ENCODE data around the gene SCMH1.

DNA sequence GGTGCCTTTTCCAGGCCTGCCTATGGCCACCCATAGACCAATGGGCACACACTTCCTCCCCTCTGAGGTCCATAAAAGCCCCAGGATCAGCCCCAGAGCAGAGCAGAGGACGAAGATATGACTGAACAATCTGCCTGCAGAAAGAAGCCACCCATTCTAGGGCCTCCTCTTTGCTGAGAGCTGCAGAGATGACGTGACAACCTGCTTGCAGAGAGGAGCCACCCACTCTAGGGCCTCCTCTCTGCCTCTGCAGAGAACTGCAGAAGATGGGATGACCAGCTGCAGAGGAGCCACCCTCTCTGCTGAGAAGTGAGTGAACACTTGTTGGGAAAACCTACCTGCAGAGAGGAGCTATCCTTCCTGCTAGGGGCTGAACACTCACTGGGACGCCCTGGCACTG, 79.7 kb downstream of the SCMH1 start:
- TF ChIP-seq POLR2A (IDR thresholded peaks at IDR 0.05; ENCODE audit: low read depth, low read length) (no peak), POLR2AphosphoS5 (IDR thresholded peaks at IDR 0.05; ENCODE audit: low read depth, low read length) (no peak), TAF1 (IDR thresholded peaks at IDR 0.05; ENCODE audit: borderline replicate concordance, low read depth, low read length) (no peak)
